ENCODE results near the gene BNIP2. TPM values are rescaled to one million over a fixed set of nuclear protein-coding genes. Genes with fewer than 3 reads are reported as not detected.
A peak's percentile ranks its signal among the peaks of the same experiment; 100 is the strongest.

The BNIP2 gene, protein sequence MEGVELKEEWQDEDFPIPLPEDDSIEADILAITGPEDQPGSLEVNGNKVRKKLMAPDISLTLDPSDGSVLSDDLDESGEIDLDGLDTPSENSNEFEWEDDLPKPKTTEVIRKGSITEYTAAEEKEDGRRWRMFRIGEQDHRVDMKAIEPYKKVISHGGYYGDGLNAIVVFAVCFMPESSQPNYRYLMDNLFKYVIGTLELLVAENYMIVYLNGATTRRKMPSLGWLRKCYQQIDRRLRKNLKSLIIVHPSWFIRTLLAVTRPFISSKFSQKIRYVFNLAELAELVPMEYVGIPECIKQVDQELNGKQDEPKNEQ
- 100 to 1,000 TPM in 1 of 2 donors, 10 to 100 TPM in 1; 76.6 to 124 TPM for total RNA-seq

DNA sequence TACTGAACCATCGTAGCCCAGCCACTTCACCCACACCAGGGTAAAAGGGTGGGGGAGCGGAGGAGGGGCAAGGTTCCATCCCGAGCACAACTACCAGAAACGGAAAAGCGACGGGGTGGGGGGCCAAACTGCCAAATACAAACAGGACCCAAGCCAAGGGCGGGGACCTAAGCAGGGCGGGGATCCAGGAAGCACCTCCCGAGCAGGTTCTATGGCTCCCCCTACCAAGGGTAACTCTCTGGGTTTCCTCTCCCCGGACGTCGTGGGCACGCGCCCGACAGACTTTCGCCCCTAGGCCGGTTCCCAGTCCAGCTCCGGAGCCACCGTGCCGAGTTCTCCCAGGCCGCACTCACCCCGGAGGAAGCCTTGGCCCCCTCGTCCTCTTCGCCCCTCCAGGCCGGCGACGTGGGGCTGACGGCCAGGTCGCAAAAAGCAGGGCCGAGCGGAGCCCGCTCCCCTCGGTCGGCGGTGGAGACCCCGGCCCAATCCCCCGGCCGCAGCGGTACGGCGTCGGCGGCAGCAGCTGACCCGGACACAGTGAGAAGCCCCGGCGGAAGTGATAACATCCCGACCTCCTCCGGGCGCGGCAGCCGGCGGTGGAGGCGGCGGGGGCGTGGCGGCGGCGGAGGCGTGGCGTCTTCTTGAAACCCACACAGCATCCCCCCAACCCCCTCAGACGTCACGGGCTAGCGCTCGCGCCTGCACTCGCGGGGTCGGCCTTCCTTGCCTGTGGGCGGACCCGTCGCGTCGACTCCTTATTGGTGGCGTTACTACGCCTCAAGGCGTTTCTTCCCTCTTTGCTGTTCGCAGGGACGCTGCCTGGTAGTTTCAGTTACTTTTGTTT is at the start of gene BNIP2:
Gene BNIP2, minus strand, starts transcription at position 539 of the 844 bp plus-strand sequence. CDS start 6,863 bp downstream, outside the sequence.
- H3K36me3 ChIP-seq: no peaks in the 10 kb centered on the region
- peak within 1 kb of the TSS; percentile 78 to 85 for H3K4me3 ChIP-seq
- TF ChIP-seq, protein P1, sequence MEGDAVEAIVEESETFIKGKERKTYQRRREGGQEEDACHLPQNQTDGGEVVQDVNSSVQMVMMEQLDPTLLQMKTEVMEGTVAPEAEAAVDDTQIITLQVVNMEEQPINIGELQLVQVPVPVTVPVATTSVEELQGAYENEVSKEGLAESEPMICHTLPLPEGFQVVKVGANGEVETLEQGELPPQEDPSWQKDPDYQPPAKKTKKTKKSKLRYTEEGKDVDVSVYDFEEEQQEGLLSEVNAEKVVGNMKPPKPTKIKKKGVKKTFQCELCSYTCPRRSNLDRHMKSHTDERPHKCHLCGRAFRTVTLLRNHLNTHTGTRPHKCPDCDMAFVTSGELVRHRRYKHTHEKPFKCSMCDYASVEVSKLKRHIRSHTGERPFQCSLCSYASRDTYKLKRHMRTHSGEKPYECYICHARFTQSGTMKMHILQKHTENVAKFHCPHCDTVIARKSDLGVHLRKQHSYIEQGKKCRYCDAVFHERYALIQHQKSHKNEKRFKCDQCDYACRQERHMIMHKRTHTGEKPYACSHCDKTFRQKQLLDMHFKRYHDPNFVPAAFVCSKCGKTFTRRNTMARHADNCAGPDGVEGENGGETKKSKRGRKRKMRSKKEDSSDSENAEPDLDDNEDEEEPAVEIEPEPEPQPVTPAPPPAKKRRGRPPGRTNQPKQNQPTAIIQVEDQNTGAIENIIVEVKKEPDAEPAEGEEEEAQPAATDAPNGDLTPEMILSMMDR (IDR thresholded peaks at IDR 0.05): peak in 1 of 4 experiments; percentile 8
- peak; percentile 90 for TF ChIP-seq POLR2A (IDR thresholded peaks at IDR 0.05)
- peak; percentile 92 for TF ChIP-seq POLR2AphosphoS5 (IDR thresholded peaks at IDR 0.05)
- H3K27ac ChIP-seq: peak within 1 kb of the TSS; percentile 98 to 99
- whole genome bisulfite sequencing: 0% methylated on average over 67 of the region's 78 CpGs
- peaks cover 4% of the 10 kb centered on the region for H3K4me1 ChIP-seq (replicated peaks)
- no peaks in the 10 kb centered on the region for H3K9me3 ChIP-seq
- no peaks in the 10 kb centered on the region for H3K27me3 ChIP-seq (replicated peaks; ENCODE audit: insufficient read depth)
- DNase-seq (ENCODE audit: low spot score): peak; percentile 98
- intact Hi-C loops (cut with DNase I): loop anchor here (1.0 to 5.0 kb wide), 2 partner anchors 32 to 317 kb away; partner anchors contain the start of genes GTF2A2 and MYO1E

DNA sequence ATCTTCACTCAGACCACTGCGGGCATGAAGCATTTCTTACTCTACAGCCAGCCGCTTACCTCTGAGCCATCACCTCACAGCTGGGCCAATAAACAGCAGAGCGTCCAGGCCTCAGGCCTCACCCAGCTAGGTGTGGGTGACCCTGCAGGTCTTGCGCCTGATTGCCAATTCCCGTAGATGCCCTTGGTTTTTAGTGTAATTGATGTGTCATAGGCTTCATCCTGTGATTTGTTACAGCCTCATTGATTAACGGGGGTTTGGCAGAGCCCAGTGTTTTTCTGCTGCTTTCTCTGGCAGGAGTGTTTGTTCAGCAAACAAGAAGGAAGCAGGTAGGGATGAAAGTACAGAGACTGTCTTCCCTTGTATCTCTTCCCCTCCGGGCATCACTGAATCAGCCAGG is 49.6 kb upstream of the BNIP2 start:
- Histone ChIP-seq H3K4me3 (no peak overlapping the region), H3K9me3 (no peaks in the 10 kb centered on the region), H3K27ac (no peak overlapping the region), H3K36me3 (no peaks in the 10 kb centered on the region), H3K27me3 (replicated peaks; ENCODE audit: insufficient read depth) (no peaks in the 10 kb centered on the region), H3K4me1 (replicated peaks) (no peaks in the 10 kb centered on the region)
- DNase-seq (ENCODE audit: low spot score): no peak
- 51% methylated on average over 7 of the region's 7 CpGs for WGBS
- intact Hi-C loops (cut with DNase I): no loop called here
- TF ChIP-seq, protein P1 (IDR thresholded peaks at IDR 0.05): no peak
- no peak for TF ChIP-seq POLR2AphosphoS5 (IDR thresholded peaks at IDR 0.05)
- TF ChIP-seq POLR2A (IDR thresholded peaks at IDR 0.05): no peak

DNA sequence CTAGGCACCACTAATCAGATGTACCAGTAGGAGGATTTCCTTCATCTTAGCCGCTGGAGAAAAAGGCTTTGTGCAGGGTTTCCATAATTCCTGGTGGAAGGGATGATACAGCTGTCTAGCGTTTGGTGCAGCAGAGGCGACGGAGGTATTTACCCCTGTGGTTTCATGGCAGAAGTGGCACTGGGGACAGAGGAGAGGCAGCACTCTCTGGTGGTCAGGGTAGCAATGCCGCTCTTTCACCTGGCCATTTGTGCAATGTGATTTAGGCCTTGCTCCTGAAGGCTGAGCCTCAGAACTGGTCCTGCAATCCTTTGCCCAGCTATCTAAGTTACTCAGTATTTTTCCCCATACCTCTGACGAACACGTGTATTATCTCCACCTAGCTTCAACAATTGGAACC is 47.1 kb upstream of the BNIP2 start:
- H3K4me3 ChIP-seq: no peak overlapping the region
- WGBS: 80% methylated on average over 7 of the region's 7 CpGs
- TF ChIP-seq, protein P1 (IDR thresholded peaks at IDR 0.05): no peak
- TF ChIP-seq POLR2AphosphoS5 (IDR thresholded peaks at IDR 0.05): no peak
- no peak for TF ChIP-seq POLR2A (IDR thresholded peaks at IDR 0.05)
- H3K9me3 ChIP-seq: no peaks in the 10 kb centered on the region
- H3K27ac ChIP-seq: no peak overlapping the region
- intact Hi-C loops (cut with DNase I): no loop called here
- H3K4me1 ChIP-seq (replicated peaks): no peaks in the 10 kb centered on the region
- DNase-seq (ENCODE audit: low spot score): no peak
- H3K27me3 ChIP-seq (replicated peaks; ENCODE audit: insufficient read depth): no peaks in the 10 kb centered on the region
- no peaks in the 10 kb centered on the region for H3K36me3 ChIP-seq

DNA sequence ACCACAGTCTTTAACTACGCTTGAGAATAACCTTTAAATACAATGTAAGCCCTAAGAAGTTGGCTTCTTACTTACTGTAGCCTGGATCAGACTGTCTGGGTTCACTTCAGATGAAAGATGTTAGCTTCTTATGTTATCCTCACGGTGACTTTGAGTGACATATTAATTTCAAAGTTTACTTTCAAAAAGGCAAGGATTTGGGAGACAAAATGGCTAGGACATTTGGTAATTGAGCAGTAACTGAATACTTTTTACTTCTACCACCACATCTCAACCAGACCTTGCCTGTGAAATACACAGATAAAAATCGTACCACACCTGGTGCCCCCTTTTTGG is 36.0 kb upstream of the BNIP2 start:
- H3K4me1 ChIP-seq (replicated peaks): no peaks in the 10 kb centered on the region
- H3K27me3 ChIP-seq (replicated peaks; ENCODE audit: insufficient read depth): no peaks in the 10 kb centered on the region
- intact Hi-C loops (cut with DNase I): no loop called here
- DNase-seq (ENCODE audit: low spot score): no peak
- TF ChIP-seq, protein P1 (IDR thresholded peaks at IDR 0.05): no peak
- TF ChIP-seq POLR2AphosphoS5 (IDR thresholded peaks at IDR 0.05) (no peak), POLR2A (IDR thresholded peaks at IDR 0.05) (no peak)
- no peak overlapping the region for H3K4me3 ChIP-seq
- H3K27ac ChIP-seq: no peak overlapping the region
- H3K36me3 ChIP-seq: no peaks in the 10 kb centered on the region
- 28% methylated on average over 3 of the region's 3 CpGs for WGBS
- no peaks in the 10 kb centered on the region for H3K9me3 ChIP-seq

Measured in prostate gland (tissue), 2 donors.